Putamen (tissue), 1 donor: ENCODE measurements around the gene UVRAG.
"Not testable (repeated sequence)": the region's sequence is repeated elsewhere in the genome, so short reads cannot be mapped to it uniquely, and the experiment has no call there.

Experiments used
- DNase-seq: peaks from one replicate; pipeline ENCODE4 v3.0.0-alpha.2; 2016; ENCODE audit warnings: low spot score

Gene UVRAG

DNA sequence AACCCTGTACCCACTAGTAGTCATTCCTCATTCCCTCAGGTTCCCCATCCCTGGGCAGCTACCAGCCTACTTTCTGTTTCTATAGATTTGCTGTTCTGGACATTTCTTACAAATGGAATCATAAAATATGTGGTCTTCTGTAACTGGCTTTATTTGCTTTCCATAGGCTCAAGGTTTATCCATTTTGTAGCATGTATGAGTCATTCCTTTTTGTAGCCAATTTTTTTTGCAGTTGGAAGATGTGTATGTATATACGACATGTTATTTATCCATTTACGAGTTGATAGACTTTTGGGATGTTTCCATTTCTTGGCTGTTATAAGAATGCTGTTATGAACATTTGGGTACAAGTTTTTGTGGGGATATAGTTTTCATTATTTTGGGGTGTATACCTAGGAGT lies 260.7 kb downstream of the UVRAG start:
- no peak for DNase-seq

DNA sequence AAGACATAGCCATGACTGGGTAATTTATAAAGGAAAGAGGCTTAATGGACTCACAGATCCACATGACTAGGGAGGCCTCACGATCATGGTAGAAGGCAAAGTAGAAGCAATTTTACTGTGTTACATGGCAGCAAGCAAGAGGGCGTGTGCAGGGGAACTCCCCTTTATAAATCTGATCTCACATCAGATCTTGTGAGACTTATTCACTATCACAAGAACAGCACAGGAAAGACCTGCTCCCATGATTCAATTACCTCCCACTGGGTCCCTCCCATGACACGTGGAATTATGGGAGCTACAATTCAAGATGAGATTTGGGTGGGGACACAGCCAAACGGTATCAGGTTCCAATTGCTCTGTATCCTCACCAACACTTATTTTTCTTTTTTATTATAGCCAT lies 261.2 kb downstream of the UVRAG start:
- DNase-seq, result not testable (repeated sequence)

DNA sequence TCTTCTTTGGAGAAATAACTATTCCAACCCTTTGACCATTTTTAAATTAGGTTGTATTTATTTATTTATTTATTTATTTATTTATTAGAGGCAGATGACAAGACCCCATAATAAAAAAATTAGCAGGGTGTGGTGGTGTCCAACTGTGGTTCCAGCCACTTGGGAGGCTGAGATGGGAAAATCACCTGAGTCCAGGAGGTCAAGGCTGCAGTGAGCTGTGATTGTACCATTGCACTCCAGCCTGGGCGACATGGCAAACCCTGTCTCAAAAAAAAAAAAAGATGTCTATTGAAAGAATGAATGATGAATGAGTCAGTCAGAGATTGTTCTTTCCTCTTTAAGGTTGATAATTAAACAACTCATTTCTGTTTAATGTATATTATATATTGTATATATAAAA lies 261.7 kb downstream of the UVRAG start:
- DNase-seq, result no peak

DNA sequence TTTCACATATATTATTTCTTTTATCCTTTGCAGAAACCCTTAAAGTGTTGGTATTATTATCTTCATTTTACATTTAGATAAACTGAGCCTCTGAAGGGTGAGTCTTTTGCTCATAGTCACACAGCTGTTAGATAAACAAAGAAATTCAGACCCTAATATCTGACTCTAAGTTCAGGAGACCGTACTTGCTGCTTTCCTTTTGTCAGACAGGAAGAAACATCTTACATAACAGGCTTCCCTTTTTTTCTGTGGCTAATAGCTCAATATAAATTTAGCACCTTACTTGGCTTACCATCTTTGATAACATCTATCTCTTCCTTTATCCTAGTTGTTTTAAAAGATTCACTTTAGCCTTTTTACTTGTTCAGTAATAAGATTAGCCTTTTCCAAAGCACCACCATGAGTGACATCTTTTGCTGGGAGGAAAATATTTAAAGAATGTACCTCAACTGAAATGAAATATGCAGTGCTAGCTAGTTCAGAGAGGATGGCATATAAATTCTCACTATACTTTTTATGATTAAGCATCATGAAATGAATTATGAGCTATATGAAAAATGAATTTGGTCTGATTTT lies 262.7 kb downstream of the UVRAG start:
- DNase-seq, result peak; percentile 22

DNA sequence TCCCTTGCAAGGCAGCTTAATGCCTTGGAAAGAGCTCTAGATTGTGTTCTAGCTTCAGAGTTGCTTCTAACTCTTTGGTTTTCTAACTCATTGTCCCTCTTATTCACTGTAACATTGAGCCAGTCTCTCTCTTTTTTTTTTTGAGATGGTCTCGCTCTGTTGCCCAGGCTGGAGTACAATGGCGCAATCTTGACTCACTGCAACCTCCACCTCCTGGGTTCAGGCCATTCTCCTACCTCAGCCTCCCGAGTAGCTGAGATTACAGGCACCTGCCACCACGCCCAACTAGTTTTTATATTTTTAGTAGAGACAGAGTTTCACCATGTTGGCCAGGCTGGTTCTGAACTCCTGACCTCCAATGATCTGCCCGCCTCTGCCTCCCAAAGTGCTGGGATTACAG lies 266.1 kb downstream of the UVRAG start:
- not testable (repeated sequence) for DNase-seq

DNA sequence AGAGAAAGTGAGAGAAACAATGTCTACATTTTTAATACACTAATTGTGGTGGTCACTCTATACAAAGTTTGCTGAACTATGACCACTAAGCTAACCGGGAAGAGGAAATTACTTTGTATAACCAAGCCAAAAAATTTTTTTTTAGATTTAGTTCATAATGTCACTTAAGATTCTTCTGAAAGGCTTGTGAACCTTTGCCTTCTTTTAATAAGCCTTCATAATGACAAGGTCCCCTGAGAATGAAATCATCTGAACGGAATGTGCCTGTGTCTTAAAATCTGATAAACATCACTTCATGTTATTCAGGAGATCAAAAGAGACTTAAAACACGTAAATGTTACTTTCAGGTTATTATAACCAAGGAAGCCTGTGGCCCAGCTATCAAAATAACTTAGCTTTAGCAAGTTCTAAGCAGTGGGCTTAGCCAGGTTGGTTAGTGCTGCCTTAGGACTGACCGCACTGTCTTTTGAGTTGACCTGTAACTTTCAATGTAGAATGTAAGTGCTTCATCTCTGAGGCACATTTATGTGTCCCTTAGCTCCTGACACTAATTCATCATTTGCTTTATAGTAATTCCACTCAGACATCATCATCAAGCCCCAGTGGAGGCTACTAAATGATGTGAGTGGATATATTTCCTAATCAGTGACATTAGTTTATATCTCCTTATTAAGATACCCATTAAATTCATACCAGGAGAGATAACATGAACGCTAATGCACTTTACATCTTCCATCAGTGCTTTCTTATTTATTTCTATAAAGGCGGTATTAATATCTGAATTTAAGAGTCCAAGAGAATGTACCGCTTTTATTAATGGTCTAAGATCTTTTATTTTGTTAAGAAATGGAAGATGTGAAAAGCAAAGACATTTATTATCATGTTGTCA lies 268.8 kb downstream of the UVRAG start:
- peak; percentile 10 for DNase-seq

DNA sequence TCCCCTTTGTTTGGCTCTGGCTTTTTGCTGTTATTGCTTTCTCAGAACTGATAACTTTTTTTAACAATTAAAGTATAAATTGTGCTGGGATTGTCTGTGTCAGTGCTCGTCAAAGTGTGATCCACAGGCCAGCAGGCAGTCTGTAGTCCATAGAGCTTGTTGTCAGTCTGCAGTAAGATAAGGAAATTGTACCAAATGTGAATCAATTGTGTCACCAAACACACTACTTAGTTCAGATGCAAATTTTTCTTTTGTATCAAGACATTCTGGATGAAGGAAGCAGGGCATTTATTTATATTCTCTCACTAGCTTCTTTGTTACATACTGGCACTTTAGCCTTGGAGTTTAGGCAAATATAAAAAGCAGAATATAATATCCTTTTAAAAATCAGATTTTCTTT lies 270.3 kb downstream of the UVRAG start:
- DNase-seq, result no peak

DNA sequence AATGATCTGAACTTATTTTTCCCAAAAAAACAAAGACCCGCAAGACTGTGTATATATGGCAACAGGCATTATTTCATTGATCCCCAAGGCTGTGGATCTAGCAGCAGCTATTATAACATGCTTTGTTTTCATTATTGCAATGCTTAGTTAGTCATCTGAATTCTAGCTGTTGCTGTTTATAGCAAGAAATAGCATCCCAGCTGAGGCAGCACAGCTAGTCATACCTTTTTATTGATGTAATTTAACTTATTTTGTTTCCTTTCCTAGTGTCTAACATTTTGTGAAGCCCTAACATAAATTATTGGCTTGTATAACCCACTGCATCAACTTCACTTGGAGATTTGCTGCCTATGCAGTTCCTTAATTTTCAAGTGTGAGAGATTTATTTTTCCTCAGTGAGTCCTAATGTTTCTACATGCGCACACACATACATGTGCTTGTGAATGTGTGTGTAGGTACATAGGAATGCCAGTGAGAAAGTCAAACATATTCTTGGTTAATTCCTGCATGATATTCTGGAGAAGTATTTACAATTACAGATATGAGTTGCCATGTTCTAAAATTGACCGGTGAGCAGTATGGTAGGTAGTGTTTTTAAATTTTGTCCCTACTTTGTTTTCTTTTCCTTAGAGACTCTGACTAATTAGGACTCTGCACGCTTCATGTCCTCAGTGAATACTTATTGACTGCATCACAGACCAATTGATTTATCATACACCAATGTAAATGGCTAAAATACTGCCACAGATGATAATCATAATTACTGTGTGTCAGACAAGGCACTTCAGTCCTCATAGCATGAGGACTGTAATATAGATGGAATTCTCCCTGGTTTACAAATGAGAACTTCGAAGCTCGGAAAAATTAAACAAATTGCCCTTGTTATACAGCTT lies 272.0 kb downstream of the UVRAG start:
- no peak for DNase-seq

DNA sequence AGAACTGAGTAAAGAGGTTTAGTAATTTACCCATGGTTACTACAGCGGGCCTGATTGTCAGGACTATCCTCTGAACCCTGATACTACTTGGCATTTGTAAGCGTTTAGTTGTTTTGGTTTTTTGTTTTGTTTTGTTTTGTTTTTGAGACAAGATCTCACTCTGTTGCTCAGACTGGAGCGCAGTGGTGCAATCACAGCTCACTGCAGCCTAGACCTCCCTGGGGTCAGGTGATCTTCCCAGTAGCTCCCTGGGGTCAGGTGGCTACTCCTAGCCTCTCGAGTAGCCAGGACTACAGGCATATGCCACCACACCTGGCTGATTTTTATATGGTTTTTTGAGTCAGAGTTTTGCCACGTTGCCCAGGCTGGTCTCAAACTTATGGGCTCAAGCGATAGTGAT lies 272.7 kb downstream of the UVRAG start:
- DNase-seq, result no peak

DNA sequence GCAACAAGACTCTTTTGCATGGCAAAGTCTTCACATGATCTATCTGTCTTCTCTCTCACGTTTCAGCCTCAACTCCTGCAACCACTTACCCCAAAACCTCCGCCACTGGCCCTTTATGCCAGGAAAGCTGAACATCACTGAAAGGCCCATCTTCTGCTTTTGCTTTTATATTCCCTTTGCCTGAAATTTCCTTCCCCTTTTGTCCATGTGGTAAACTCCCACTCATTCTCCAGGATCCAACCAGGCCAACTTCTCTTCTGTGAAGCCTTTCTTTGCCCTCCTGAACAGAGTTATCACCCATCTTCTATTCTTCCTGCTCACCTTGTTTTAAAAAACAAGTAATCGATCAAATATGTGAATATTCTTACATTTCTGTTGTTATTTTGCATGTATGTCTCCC lies 273.5 kb downstream of the UVRAG start:
- DNase-seq, result no peak

DNA sequence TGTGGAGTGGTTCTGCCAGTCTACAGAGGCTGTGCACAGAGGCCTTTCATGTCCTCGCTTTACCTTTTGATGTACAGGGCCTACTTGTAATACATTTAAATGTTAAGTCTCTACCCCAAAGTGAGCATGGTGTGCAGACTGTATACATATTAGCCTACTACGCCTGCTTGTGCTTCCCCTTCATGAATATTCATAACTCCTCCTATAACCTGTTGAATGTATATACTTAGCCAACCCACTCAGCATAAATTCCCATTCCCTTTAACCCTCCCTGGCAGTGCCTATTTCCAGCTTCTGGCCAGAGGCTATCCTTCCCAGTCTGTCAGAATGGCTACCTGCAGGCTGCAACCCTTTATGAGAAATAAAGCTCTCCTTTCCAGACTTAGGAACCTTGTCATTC lies 275.2 kb downstream of the UVRAG start:
- no peak for DNase-seq

DNA sequence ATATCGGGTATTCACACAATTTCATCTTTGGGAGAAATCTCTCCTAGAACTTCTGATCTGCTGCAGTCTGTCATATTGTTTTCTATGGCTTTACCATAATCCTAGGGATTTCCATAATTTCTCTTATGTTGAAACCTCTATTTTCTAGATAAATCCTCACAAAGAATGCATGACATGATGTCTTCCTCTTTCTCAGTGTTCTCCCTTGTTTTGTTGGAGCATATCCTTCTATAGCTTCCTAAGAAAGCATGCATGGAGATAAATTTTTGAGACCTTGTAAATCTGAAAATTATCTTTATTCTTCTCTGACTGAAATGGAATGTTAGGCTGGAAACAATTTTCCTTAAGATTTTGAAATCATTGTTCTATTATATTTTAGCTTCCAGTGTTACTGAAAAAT lies 275.8 kb downstream of the UVRAG start:
- no peak for DNase-seq

DNA sequence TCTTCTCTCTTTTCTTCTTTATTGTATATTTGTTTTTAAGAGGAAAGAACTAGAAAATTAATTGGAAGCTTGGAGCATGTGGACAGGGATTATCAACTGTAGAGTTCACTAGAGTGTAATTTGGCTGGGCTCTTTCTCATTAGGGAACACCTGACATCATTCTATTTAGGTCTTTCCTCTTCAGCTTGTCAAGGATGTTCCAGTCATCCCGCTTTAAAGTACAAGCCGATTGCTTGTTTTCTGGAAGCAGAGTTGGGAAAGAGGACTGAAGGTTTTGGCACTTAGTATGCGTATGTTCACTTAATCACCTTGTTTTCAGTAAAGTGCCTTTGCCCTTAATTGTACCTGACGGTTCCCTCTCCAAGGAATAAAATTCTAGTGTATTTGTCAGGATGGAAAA lies 279.7 kb downstream of the UVRAG start:
- DNase-seq, result no peak

DNA sequence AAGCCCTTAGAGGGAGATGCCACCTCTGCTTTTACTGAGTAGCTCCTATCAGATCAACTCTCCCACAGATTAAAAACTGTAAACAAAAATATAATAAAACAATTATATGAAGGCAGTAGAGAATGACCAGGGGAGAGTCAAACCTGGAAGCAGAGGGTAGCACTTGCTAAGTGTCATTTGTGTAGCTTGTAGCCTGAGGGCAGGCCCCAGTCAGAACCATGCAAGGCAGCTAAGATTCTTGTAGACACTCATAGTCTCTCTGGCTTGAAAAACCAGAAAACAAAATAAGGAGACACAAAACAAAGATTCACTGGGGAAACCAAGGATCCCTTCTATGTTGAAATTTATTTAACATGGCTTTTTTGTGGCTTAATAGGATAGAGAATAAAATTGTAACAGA lies 280.9 kb downstream of the UVRAG start:
- no peak for DNase-seq

DNA sequence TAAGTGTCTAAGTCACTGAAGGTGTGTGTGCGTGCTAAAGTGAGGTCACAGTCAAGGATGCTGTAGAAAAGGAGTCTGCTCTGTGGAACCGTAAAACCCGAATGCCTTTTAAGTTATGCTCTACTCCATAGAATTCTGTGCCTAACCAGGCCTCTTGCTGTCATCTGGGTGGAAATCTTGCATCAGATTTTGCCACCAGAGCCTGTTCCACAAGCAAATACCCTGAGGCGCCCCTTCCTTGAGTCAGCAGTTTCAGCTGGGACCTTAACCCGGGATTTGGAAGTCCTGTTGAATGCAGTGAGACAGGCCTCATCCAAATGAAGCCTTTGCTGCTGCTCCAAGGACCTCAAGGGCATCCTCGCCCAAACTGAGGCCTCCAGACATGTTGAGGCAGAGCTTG lies 281.5 kb downstream of the UVRAG start:
- no peak for DNase-seq

DNA sequence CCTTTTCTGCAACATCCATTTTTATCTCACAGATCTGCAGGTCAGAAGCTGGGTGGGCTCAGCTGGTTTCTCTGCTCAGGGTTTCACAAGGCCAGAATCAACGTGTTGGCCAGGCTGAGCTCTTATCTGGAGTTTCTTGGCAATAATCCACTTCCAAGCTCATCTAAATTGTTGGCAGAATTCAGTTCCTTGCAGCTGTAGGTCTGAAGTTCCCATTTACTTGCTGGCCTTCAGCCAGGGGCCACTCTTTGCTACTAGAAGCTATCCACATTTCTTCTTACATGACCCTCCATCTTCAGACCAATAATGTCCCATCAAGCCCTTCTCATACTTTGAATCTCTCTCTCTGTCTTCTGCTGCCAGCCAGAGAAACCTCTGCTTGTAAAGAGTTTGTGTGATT lies 287.8 kb downstream of the UVRAG start:
- DNase-seq, result no peak

DNA sequence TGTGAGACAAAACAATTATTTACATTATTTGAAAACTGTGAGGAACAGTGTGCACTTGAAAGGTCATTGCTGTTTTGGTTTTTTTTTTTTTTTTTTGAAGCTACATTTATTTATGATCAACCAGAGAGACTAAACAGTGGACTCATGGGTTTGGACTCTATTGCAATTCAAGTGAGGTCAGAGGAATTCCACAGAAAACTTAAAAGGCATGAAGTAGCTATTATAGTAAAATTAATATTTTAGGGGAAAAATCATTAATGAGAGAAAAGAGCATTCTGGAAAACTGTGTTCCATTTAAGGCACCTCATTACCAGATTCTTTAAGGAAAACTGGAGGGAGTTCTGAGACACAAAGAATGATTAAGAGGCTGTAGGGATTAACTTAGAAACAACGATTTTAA lies 288.4 kb downstream of the UVRAG start:
- DNase-seq, result no peak

DNA sequence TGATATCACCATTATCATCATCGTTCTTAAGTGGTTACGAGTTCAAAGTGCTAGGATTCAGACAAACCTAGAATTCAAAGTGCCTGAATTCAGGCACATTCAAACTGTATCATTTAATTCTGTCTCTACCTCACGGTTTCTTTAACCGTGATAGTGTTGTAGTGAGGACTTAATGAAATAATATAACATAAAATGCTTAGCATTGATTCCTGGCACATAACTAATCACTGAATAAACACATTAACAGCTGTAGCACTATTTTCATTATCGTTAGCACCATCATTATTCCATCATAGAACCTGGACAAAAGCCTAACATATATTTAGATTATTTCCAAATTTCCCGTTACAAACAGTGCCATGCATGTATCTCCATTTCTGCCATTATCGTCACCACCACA lies 289.3 kb downstream of the UVRAG start:
- no peak for DNase-seq

DNA sequence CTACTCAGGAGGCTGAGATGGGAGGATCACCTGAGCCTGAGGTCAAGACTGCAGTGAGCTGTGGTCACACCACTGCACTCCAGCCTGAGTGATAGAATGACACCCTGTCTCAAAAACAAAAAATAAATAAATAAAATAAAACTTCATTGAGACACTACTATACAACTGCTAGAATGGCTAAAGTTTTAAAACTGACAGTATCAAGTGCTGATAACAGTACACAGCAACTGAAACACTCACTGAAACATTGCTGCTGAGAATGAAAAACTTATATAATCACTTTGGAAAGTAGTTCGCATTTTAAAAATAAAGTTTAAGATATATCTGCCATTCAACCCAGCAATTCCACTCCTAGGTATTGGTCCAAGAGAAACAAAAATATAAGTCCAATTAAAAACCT lies 290.6 kb downstream of the UVRAG start:
- DNase-seq, result no peak

DNA sequence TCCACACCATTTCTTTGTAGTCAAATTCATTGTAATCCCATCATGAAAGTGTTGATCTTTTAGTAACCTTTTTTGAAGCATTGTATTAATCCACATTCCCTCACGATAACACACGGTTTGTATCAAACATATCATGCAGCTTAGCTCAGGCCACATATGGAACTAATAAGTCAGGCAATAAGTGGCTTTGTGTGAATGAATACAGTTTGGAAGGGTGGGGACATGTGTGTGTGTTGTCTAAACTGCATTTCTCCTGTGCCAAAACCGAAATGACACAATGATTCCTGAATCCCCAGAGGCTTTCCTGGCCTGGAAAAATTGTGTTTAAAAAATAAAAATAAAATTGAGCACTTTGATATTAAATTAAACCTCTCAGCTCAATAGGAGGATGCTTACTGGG lies 293.0 kb downstream of the UVRAG start:
- no peak for DNase-seq

DNA sequence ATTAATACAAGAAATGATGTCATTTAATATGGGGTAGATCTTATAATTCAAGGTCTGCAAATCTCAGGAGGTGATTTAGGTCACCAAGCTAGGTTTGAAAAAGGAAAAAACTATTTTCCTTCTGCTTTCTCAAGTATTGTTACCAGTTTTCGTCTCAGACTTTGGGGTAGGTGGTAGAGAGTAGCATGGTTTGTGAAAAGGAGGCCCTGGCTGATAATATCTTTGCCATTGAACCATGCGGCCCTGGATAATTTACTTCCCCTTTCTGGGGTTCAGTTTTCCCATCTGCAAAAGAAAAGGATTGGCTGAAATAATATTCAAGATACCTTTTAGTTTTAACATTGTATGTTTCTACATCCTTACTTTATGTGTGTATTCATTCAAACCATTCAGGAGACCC lies 299.2 kb downstream of the UVRAG start:
- DNase-seq, result no peak

DNA sequence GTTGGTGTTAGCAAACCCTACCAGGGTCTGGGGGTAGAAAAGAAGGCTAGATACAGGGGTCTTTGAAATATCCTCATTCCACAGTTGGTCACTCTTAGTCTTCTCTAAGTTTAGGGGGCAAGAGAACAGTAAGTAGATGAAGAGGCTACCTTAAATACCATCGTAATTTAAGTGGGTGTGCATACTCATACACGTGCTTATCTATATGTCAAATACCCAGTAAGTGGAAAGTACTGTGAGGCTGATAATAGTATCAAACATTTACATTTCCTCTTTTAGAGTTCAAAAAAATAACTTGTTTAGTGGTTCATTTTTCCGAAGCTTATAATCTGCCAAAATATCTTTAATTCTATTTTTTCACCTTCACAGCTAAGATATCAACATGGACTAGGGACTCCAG lies 300.5 kb downstream of the UVRAG start:
- DNase-seq, result no peak

DNA sequence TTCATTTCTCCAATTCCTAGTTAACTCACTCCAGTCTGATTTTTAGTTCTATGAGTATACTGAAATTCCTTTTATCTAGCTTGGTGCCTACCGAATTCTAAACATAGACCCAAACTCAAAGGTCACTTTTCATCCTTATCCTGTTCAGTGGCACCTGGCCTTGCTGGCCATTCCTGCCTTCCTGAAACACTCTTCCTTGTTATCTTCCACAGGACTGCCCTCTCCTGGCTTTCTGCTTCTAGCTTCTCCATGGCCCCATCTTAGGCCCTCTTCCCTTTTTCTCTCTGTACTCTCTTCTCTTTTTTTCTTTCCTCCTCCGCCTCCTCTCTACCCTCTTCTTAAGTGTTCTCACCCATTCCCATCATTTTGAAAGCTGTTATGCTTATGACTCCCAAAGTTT lies 304.0 kb downstream of the UVRAG start:
- no peak for DNase-seq
